Activated T-helper 2 cell treated with anti-CD3 and anti-CD28 coated beads, Interferon-gamma antibody, Interleukin-2, Interleukin-4, amounts not matched to agents 10 μg/mL and 5 μg/mL and 100 μg/mL, durations not matched to agents 14 hours and 24 hours and 36 hours (primary cell): ENCODE measurements around the gene PUDP. TPM values are rescaled to one million over a fixed set of nuclear protein-coding genes. Genes with fewer than 3 reads are reported as not detected.

ENCODE experiments used
- DNase-seq: peaks from one replicate; pipeline ENCODE4 v3.0.0; 2021; ENCODE audit warnings: low spot score
- H3K27ac Mint-ChIP-seq: one replicate; pipeline ENCODE4 v1.8.0; 2021; ENCODE audit warnings: mixed read lengths
- H3K27me3 Mint-ChIP-seq: one replicate; pipeline ENCODE4 v1.8.0; 2021; ENCODE audit warnings: low read depth, mixed read lengths
- H3K36me3 Mint-ChIP-seq: one replicate; pipeline ENCODE4 v1.8.0; 2021; ENCODE audit warnings: low read depth, mixed read lengths
- H3K4me1 Mint-ChIP-seq: one replicate; pipeline ENCODE4 v1.8.0; 2021; ENCODE audit warnings: low read depth, mixed read lengths
- H3K4me3 Mint-ChIP-seq: one replicate; pipeline ENCODE4 v1.8.0; 2021; ENCODE audit warnings: low read depth, mild to moderate bottlenecking, moderate library complexity, mixed read lengths
- H3K9me3 Mint-ChIP-seq: one replicate; pipeline ENCODE4 v1.8.0; 2021; ENCODE audit warnings: mixed read lengths
- intact Hi-C: fragments of 100-400 bp; cut with micrococcal nuclease; formaldehyde crosslinking; loops from one replicate; pipeline ENCODE4 v1.15.1; 2023
- total RNA-seq: library from RNA; stranded (reverse); gene quantifications from 2 replicates; pipeline ENCODE4 v1.2.3, GENCODE V29; 2022

Gene PUDP
- total RNA-seq, 1 donor from 2014 or later = 16.3 TPM

- Mint-ChIP-seq H3K4me1 (peaks cover 18% of the 10 kb centered on the region), H3K27ac (no peak overlapping the region), H3K4me3 (no peak overlapping the region), H3K9me3 (no peaks in the 10 kb centered on the region), H3K27me3 (no peaks in the 10 kb centered on the region), H3K36me3 (peaks cover 18% of the 10 kb centered on the region)
- intact Hi-C loops = no loop called here
- no peak for DNase-seq
Measured at GRCh38 chrX:7074148-7074907, 73.6 kb downstream of the PUDP start.

- peaks cover 24% of the 10 kb centered on the region for H3K4me1 Mint-ChIP-seq
- DNase-seq = no peak
- H3K9me3 Mint-ChIP-seq = no peaks in the 10 kb centered on the region
- H3K27me3 Mint-ChIP-seq = no peaks in the 10 kb centered on the region
- no peak overlapping the region for H3K4me3 Mint-ChIP-seq
- H3K27ac Mint-ChIP-seq = no peak overlapping the region
- peaks cover 26% of the 10 kb centered on the region for H3K36me3 Mint-ChIP-seq
- intact Hi-C loops = no loop called here
Measured at GRCh38 chrX:7073336-7073735, 74.6 kb downstream of the PUDP start.

DNA sequence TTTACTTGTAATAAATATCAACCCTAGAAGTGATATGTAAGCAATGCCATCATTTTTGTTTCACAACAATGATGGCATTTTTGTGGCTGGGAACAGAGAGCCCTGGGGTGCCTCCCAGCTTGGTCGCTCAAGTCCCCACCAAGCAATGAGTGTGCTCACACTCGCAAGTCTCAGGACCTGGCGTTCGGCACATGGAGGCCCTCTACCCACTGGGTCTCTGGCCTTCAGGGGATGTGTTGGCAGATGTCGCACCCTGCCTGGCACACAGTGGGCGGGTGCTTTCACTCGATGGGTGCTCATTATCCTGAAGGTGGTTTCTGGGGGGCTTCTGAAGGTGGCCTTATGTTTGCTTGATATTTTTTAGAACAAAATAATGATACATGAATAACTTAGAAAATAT is 75.1 kb downstream of the PUDP start:
- Mint-ChIP-seq H3K4me1 (peaks cover 25% of the 10 kb centered on the region), H3K27me3 (no peaks in the 10 kb centered on the region), H3K4me3 (no peak overlapping the region), H3K36me3 (peaks cover 28% of the 10 kb centered on the region), H3K9me3 (no peaks in the 10 kb centered on the region), H3K27ac (no peak overlapping the region)
- intact Hi-C loops = no loop called here
- DNase-seq = no peak

GRCh38 chrX:7071390-7071789 is 76.6 kb downstream of the PUDP start:
- H3K4me1 Mint-ChIP-seq = peaks cover 24% of the 10 kb centered on the region
- DNase-seq = no peak

GRCh38 chrX:7069556-7069955 is 78.4 kb downstream of the PUDP start:
- peaks cover 24% of the 10 kb centered on the region for H3K4me1 Mint-ChIP-seq
- no peak overlapping the region for H3K4me3 Mint-ChIP-seq
- H3K27ac Mint-ChIP-seq = no peak overlapping the region
- no peaks in the 10 kb centered on the region for H3K27me3 Mint-ChIP-seq
- peaks cover 24% of the 10 kb centered on the region for H3K36me3 Mint-ChIP-seq
- no peak for DNase-seq
- intact Hi-C loops = no loop called here
- no peaks in the 10 kb centered on the region for H3K9me3 Mint-ChIP-seq

More at GRCh38 chrX:7071390-7071789, 76.6 kb downstream of the PUDP start:
- H3K9me3 Mint-ChIP-seq = no peaks in the 10 kb centered on the region
- H3K27me3 Mint-ChIP-seq = no peaks in the 10 kb centered on the region
- peaks cover 25% of the 10 kb centered on the region for H3K36me3 Mint-ChIP-seq
- H3K27ac Mint-ChIP-seq = no peak overlapping the region
- H3K4me3 Mint-ChIP-seq = no peak overlapping the region
- intact Hi-C loops = no loop called here

DNA sequence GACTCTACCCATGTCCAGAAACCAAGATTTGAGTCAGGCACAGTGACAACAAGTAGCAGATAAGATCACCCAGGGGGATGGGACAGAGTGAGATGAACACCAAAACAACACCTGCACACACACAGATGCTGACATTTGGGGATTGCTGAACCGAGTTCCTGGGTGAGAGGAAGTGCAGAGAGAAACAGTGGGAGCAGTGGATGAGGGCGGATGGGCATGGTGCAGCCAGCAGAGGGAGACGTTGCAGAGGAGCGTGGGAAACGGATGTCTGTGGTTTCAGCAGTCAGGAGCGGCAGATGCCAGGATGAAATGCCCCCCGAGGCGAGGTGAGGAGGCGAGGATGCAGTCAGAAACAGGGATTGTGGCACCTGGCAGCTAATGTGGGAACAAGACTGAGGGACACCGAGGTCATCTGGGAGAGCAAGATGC is 79.0 kb downstream of the PUDP start:
- DNase-seq = no peak
- Mint-ChIP-seq H3K4me3 (no peak overlapping the region), H3K27me3 (no peaks in the 10 kb centered on the region), H3K9me3 (no peaks in the 10 kb centered on the region), H3K36me3 (peaks cover 22% of the 10 kb centered on the region), H3K27ac (no peak overlapping the region), H3K4me1 (peaks cover 19% of the 10 kb centered on the region)
- intact Hi-C loops = no loop called here

GRCh38 chrX:7067256-7067655 is 80.7 kb downstream of the PUDP start:
- peaks cover 20% of the 10 kb centered on the region for H3K36me3 Mint-ChIP-seq
- no peaks in the 10 kb centered on the region for H3K9me3 Mint-ChIP-seq
- H3K27ac Mint-ChIP-seq = no peak overlapping the region
- no peak for DNase-seq
- intact Hi-C loops = no loop called here
- H3K4me3 Mint-ChIP-seq = no peak overlapping the region
- H3K27me3 Mint-ChIP-seq = no peaks in the 10 kb centered on the region
- peaks cover 25% of the 10 kb centered on the region for H3K4me1 Mint-ChIP-seq

DNA sequence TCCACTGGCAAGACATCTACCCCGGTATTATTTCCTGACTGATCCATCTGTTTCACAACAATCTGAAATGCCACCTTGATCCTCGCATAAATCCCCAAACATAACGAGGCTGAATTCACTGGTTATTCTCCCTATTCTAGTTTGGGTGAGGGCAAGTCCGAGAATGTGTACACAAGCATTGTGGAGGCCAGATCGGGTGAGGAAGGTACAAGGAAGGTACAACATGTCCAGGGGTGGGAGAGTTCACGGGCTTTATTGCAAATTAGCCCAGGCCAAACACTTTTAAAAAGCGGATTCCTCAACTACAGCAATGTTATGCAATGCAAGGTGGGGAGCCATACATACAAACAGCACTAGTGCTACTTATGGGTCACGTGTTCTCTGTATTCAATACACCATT is 82.5 kb downstream of the PUDP start:
- Mint-ChIP-seq H3K36me3 (peaks cover 25% of the 10 kb centered on the region), H3K4me3 (no peak overlapping the region), H3K4me1 (peaks cover 27% of the 10 kb centered on the region), H3K27me3 (no peaks in the 10 kb centered on the region), H3K9me3 (no peaks in the 10 kb centered on the region), H3K27ac (no peak overlapping the region)
- intact Hi-C loops = no loop called here
- no peak for DNase-seq

- Mint-ChIP-seq H3K4me3 (no peak overlapping the region), H3K27ac (no peak overlapping the region), H3K36me3 (peaks cover 15% of the 10 kb centered on the region), H3K27me3 (no peaks in the 10 kb centered on the region), H3K4me1 (peaks cover 22% of the 10 kb centered on the region), H3K9me3 (no peaks in the 10 kb centered on the region)
- intact Hi-C loops = no loop called here
- DNase-seq = no peak
Measured at GRCh38 chrX:7062903-7063302, 85.0 kb downstream of the PUDP start.

DNA sequence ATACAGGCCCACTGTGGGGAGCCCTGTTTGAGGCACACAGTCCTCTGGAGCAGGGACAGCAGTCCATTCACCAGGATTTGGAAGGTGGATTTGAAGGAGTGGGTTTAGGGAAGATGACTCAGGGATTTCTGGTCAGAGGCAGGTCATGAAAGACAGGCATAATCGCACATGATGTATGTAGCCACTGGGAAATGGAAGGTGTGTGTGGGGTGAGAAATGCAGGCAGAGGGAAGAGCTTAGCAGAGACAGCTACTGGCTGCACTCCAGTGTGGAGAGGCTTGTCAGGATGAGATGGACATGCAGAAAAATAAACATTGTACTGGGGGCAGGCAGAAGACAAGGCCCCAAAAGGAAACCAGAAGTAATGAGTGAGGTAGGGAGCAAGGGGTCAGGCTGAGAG is 85.7 kb downstream of the PUDP start:
- Mint-ChIP-seq H3K4me1 (peaks cover 22% of the 10 kb centered on the region), H3K36me3 (peaks cover 19% of the 10 kb centered on the region), H3K27ac (no peak overlapping the region), H3K4me3 (no peak overlapping the region), H3K9me3 (no peaks in the 10 kb centered on the region), H3K27me3 (no peaks in the 10 kb centered on the region)
- intact Hi-C loops = no loop called here
- DNase-seq = no peak

- H3K27me3 Mint-ChIP-seq = no peaks in the 10 kb centered on the region
- H3K4me1 Mint-ChIP-seq = peaks cover 21% of the 10 kb centered on the region
- H3K36me3 Mint-ChIP-seq = peaks cover 23% of the 10 kb centered on the region
- H3K9me3 Mint-ChIP-seq = no peaks in the 10 kb centered on the region
- intact Hi-C loops = no loop called here
- no peak for DNase-seq
- no peak overlapping the region for H3K27ac Mint-ChIP-seq
- no peak overlapping the region for H3K4me3 Mint-ChIP-seq
Measured at GRCh38 chrX:7061429-7061828, 86.5 kb downstream of the PUDP start.

DNA sequence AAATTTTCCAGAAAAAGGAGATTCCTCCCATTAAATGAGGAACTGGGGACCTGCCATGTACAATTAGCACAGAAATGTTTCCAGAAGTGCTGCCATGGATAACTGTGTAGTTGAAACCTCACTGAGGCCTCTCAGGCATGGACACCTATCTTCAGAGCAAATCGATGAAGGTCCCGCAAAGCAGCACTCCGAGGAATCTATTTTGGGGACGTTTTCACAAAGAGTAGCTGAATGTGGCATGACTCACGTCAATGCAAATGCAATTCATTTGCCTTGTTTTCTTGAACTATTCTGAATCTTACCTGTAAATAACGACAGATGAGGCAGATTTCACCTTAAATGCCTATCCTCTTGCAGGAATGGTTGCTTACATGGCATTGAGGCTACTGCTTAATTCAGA is 87.5 kb downstream of the PUDP start:
- H3K36me3 Mint-ChIP-seq = peaks cover 24% of the 10 kb centered on the region
- no peaks in the 10 kb centered on the region for H3K27me3 Mint-ChIP-seq
- no peak overlapping the region for H3K27ac Mint-ChIP-seq
- DNase-seq = no peak
- H3K4me3 Mint-ChIP-seq = no peak overlapping the region
- intact Hi-C loops = no loop called here
- no peaks in the 10 kb centered on the region for H3K9me3 Mint-ChIP-seq
- H3K4me1 Mint-ChIP-seq = peaks cover 21% of the 10 kb centered on the region

DNA sequence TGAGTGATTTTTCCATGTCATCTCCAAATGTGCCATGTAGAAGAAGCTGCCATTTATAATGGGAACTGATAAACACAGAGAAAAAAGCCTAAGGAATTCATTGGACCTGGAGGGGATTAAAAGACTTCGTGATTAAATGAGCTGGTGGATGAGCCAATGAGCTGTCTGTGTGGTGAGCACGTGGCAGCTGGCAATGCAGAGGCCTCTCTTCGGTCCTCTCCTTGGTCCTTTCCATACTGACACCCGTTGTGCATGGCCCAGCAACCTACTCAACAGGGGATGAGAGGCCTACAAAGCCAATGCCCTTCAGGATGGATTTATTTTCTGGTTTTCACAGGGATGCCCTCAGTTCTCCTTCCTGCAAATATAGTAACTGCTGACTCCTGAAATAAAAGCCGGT is 88.1 kb downstream of the PUDP start:
- Mint-ChIP-seq H3K36me3 (peaks cover 24% of the 10 kb centered on the region), H3K27me3 (no peaks in the 10 kb centered on the region), H3K9me3 (no peaks in the 10 kb centered on the region), H3K27ac (peak overlapping the region; percentile 70), H3K4me3 (no peak overlapping the region), H3K4me1 (peaks cover 21% of the 10 kb centered on the region)
- intact Hi-C loops = loop anchor here (1.0 kb wide), 2 partner anchors 24 to 88 kb away; partner anchors contain the start of gene PUDP
- no peak for DNase-seq
